Ramos (cell line): ENCODE measurements around the gene MRPL1.

Experiments used
- in situ Hi-C: fragments of 300-500 bp; cut with MboI; formaldehyde crosslinking; loops from one replicate; pipeline ENCODE4 v1.14.3; 2022; ENCODE audit warnings: low sequenced_read_pairs; ENCODE audit not compliant: unreplicated experiment

Gene MRPL1

GRCh38 chr4:77862478-77863216 is at the start of gene MRPL1:
Gene MRPL1, plus strand, starts transcription at chr4:77862830. Its CDS starts 19 bp downstream, at chr4:77862849.
- in situ Hi-C loops: no loop called here

- in situ Hi-C loops: no loop called here
Observed at GRCh38 chr4:77815636-77816035, 47.0 kb upstream of the MRPL1 start.

DNA sequence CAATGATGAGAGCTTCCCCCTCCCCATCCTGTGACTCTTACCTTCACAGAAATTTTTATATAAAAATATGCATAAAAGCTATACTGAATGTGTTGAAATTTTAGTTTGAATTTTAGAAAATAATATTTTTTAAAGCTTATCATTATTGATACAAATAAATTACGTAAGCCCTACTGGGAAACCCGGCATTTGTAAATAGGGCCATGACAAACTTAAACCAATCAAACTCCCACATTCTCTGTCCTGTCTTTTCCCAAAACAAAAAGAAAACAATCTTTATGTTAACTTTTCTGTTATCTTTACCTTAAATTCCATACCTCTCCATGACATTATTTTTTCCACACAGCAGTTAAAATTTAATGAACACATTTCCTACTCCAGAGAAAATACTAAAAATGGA is 46.1 kb upstream of the MRPL1 start:
- in situ Hi-C loops: no loop called here

- in situ Hi-C loops: no loop called here
Observed at GRCh38 chr4:77817304-77818072, 45.1 kb upstream of the MRPL1 start.

GRCh38 chr4:77818073-77818601 is 44.5 kb upstream of the MRPL1 start:
- in situ Hi-C loops: no loop called here

DNA sequence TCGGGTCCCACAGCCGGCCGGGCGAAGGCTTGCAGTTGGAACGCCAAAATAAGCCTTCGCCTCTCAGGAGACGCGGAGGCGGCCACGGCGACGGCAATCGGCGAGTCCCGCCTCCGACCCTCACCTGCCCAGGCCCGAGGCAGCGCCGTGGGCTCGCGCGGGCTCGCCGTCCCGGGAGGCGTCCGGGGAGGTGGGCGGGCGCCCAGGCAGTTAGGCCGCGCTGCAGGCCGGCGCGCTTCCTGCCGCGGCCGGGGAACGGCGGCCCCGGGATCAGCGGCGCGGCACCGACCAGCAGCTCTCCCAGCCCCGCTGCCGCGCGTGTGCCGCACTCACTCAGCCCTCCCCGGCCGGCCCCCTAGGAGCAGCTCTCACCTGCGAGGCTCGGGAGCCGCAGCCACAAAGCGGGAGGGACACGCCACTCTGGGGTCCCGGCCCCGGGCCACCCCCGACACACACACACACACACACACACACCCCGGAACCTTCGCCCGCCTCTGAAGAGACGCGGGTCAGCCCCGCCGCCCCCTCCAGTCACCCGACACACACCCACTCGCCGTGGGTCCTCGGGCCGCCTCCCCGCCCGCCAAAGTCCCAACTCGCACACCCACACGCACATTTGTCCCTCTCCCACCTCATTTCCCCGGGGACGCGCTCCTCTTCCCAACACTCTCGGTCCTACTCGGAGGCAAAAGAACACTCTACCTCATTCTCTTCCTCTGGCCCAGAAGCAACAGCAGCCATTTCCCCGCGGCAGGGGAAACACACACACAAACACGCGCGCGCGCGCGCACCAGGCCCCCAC is 43.8 kb upstream of the MRPL1 start, which contains the start of gene CNOT6L:
TSS of gene CNOT6L (minus strand) at position 767 of the 802 bp plus-strand sequence. CDS start at position 707, 60 bp downstream.
- in situ Hi-C loops: no loop called here

DNA sequence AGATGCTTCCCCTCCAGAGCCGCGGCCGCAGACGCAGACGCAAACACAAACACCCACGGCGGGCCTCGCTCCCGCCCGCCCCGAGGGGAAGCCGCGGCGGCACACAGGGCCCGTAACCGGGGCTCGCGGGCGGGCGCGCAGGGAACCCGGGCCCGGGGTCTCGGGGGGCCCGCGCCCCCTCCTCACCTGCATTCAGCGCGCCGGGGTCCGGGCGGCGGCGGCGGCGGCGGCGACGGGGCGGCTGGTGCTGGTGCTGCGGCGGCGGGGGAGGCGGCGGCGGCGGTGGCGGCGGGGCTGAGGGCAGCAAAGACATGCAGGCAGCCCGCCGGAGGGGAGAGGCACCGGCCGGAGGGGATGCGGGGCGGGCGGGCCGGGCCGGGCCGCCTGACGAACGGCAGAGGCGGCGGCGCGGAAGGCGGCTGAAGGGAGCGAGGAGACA is 43.2 kb upstream of the MRPL1 start:
- in situ Hi-C loops: no loop called here

DNA sequence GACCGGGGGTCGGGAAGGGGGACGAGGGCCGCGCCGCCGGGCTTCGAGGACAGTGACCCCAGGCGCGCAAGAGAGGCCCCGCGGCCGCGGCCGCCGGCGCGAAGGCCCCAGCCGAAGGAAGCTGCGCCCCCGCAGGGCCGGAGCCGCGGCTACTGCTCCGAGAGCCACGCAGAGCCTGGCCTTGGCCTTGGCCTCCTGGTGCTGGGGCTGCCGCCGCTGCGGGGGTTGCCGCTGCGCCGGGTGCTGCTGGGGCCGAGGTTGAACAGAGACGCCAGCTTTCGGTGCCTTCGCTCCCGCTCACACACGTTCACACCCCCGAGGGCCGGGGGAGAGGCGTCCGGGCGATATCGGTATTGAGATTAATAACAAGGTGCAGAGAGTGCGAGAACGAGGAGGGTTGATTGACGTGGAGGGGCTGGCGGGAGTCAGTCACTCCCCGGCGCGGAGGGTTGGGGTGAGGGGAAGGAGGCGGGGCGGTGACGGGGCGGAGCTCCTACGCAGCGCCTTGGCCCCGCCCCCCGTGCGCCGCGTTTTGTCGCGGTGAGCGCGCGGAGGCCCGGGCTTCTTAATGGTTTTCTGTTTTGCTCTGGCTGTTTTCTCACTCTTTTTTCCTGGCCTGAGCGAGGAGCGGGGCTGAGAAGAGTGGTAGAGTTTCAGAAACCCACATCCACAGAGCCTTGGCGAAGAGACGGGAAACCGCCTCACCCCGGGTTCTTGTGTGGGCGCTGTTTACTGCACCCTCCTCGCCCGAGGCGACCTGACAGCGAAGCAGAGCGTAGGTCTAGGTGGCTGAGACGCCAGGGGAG is 42.6 kb upstream of the MRPL1 start:
- in situ Hi-C loops: no loop called here

GRCh38 chr4:77820649-77821561 is 41.7 kb upstream of the MRPL1 start:
- in situ Hi-C loops: no loop called here

DNA sequence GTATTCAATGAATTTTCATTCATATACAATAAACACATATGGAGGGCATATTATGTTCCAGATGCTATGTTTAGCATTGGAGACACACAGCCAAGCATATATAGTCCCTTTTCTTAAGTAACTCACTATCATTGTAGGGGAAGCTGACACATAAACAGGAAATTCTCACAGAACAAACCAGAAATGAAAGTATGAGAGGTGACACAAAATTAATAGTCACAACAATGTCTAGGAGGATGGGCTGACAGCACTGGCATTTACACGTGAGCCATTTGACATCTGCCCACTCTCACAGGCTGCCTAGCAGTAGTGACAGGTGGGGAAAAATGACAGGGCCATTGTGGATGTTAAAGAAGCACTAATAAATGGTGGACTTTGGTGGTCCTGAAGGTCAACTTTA is 40.9 kb upstream of the MRPL1 start:
- in situ Hi-C loops: no loop called here

DNA sequence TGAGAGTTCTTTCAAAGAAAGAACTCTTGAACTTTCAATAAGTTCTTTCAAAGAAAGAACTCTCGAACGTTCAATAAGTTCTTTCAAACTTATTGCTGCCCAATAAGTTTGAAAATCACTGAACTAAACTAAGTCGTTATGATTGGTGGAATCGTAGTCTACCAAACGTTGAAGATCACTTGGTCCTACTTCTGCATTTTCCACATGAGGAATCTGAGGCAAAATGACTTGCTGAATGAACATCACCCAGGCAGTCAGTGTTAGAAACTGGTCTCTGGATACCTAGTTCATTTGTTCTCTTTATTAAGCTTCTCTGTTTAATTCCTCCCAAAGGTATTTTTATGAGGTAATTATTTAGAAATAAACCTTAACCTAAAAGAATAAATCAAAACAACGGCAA is 36.4 kb upstream of the MRPL1 start:
- in situ Hi-C loops: no loop called here

DNA sequence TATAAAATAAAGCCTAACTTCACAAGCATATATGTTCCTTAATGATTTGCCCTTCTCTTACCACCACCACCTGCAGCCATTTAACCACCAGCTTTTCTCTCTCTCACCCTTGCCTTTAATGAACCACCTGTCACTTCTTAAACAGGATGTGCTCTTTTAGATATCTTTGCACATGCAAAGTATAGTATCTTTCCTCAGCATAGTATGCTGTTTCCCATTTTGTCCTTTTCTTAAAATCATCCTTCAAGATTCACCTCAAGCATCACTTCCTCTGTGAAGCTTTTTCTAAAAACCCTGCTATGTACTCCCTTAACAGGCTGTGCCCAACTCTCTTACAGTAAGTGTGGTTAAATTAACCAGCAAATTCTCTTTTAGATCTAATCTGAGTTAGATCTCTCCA is 35.3 kb upstream of the MRPL1 start:
- in situ Hi-C loops: no loop called here

DNA sequence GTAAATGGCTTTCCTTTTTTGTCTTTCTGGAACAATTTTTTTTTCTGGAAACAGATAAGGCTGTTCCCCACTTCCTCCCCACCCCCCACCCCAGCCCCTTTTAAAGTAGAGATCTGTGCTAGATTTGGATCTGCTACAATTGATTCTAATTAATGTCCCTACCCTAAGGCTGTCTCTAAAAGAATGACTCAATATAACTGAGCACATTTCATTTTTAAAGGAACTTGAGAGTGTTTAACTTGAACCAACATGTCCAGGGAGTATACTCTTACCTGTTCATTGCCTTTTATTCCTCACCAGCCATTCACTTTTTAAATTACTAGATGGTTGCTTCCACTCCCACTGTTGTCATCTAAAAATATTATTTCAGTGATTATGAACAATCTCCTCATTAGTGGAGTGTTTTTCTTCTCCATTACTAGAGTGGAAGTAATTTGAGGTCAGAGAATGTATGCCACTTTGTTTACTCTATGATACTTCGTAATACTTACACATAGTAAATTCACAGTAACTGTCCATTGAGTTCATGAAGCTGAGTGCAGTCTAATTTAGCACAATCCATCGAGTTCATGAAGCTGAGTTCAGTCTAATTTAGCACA is 29.4 kb upstream of the MRPL1 start:
- in situ Hi-C loops: no loop called here

GRCh38 chr4:77834403-77834802 is 28.2 kb upstream of the MRPL1 start:
- in situ Hi-C loops: no loop called here

- in situ Hi-C loops: no loop called here
Observed at GRCh38 chr4:77843628-77844027, 19.0 kb upstream of the MRPL1 start.

GRCh38 chr4:77844363-77844762 is 18.3 kb upstream of the MRPL1 start:
- in situ Hi-C loops: no loop called here

DNA sequence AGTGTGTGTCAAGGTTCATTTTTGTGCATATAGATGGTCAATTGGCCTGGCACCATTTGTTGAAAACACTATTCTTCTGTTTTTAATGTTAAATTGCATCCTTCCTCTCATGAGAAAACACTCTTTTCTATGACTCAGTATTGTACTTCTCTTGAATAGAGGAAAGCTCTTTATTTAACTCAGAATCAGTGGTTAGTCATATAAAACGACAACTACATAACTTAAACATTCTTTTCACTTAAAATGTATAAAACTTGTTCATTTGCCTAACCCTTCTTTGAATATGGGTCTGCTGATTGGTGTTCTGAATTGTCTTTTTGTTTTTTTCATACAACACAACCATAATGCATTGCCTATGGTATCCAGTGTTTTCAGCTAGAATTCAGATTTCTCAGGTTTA is 17.2 kb upstream of the MRPL1 start:
- in situ Hi-C loops: no loop called here

DNA sequence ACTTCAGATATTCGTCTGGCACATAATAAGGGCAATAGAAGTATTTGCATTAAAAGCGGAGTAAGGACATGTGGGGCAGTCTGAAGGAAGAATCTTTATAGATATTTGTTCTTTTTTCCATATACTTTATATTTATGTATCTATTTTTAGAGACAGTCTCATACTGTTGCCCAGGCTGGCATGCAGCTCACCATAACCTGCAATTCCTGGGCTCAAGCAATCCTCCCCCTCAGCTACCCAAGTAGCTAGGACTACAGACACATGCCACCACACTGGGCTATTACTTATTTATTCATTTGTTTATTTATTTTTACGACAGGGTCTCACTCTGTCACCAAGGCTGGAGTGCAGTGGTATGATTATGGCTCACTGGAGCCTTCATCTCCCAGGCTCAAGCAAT is 16.7 kb upstream of the MRPL1 start:
- in situ Hi-C loops: no loop called here
